ENCODE data around the gene HOXC4.

DNA sequence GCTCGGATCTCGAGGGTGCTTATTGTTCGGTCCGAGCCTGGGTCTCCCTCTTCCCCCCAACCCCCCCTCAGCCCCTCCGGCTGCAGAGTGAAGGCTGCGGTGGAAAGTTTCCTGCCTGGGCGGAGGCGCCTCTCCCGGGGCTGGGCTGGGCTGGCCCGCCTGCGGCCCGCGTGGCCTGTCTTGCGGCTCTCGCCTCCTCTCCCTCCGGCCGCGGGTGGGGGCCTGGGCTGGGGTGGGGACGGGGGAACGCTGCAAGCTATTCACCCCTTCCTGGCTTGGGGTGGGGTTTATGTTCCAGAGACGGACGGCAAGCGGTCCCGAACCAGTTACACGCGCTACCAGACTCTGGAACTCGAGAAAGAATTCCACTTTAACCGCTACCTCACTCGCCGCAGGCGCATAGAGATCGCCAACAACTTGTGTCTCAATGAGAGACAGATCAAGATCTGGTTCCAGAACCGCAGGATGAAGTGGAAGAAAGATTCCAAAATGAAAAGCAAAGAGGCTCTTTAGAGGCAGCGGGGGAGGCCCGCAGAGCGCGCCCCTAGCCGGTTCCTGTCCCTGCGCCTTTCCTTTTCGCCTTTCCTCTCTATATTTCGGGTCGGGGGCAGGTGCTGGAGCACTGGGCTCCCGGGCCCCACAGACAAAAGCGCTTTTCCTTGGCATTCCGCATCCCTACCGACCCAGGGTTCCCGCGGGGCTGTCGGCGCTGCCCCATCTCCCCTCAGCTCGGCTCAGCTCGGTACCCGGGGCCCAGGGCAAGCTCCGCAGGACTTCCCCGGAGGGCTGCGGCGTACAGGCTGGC is 19.5 kb upstream of the HOXC4 start:
- no peak for TF ChIP-seq JUN (IDR thresholded peaks at IDR 0.05)
- TF ChIP-seq, protein P1, sequence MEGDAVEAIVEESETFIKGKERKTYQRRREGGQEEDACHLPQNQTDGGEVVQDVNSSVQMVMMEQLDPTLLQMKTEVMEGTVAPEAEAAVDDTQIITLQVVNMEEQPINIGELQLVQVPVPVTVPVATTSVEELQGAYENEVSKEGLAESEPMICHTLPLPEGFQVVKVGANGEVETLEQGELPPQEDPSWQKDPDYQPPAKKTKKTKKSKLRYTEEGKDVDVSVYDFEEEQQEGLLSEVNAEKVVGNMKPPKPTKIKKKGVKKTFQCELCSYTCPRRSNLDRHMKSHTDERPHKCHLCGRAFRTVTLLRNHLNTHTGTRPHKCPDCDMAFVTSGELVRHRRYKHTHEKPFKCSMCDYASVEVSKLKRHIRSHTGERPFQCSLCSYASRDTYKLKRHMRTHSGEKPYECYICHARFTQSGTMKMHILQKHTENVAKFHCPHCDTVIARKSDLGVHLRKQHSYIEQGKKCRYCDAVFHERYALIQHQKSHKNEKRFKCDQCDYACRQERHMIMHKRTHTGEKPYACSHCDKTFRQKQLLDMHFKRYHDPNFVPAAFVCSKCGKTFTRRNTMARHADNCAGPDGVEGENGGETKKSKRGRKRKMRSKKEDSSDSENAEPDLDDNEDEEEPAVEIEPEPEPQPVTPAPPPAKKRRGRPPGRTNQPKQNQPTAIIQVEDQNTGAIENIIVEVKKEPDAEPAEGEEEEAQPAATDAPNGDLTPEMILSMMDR (IDR thresholded peaks at IDR 0.05): no peak
- no peak for TF ChIP-seq EHF (CRISPR knock-in tag; IDR thresholded peaks at IDR 0.05)
- TF ChIP-seq RAD21 (conservative IDR thresholded peaks at IDR 0.05 in 1 of 2, IDR thresholded peaks at IDR 0.05 in 1 of 2): no peak
- no peak for TF ChIP-seq MYC (IDR thresholded peaks at IDR 0.05; ENCODE audit: borderline replicate concordance, low read length)
- TF ChIP-seq, protein P2, sequence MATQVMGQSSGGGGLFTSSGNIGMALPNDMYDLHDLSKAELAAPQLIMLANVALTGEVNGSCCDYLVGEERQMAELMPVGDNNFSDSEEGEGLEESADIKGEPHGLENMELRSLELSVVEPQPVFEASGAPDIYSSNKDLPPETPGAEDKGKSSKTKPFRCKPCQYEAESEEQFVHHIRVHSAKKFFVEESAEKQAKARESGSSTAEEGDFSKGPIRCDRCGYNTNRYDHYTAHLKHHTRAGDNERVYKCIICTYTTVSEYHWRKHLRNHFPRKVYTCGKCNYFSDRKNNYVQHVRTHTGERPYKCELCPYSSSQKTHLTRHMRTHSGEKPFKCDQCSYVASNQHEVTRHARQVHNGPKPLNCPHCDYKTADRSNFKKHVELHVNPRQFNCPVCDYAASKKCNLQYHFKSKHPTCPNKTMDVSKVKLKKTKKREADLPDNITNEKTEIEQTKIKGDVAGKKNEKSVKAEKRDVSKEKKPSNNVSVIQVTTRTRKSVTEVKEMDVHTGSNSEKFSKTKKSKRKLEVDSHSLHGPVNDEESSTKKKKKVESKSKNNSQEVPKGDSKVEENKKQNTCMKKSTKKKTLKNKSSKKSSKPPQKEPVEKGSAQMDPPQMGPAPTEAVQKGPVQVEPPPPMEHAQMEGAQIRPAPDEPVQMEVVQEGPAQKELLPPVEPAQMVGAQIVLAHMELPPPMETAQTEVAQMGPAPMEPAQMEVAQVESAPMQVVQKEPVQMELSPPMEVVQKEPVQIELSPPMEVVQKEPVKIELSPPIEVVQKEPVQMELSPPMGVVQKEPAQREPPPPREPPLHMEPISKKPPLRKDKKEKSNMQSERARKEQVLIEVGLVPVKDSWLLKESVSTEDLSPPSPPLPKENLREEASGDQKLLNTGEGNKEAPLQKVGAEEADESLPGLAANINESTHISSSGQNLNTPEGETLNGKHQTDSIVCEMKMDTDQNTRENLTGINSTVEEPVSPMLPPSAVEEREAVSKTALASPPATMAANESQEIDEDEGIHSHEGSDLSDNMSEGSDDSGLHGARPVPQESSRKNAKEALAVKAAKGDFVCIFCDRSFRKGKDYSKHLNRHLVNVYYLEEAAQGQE (IDR thresholded peaks at IDR 0.05): no peak
- no peak for TF ChIP-seq POLR2A (IDR thresholded peaks at IDR 0.05; ENCODE audit: low read length)

Measured in A549 (cell line).